HepG2 (cell line): ENCODE data around the gene FAM50A. TPM values are rescaled to one million over a fixed set of nuclear protein-coding genes. Genes with fewer than 3 reads are reported as not detected.
A peak's percentile ranks its signal among the peaks of the same experiment; 100 is the strongest.

Source experiments
- ATAC-seq: fragments of 200-7000 bp; cut with Tn5 transposase; 3 replicates; pipeline ENCODE4 v1.9.1; 2020; ENCODE audit warnings: mild to moderate bottlenecking, moderate library complexity
- BruUV-seq: library from RNA; stranded (reverse); fragments of 400-500 nt; replicated peaks from 2 replicates; lab custom pipeline; 2021; lab: Mats Ljungman, UMichigan
- CTCF ChIA-PET: fragments of 300-600 bp; formaldehyde crosslinking; extraction: SDS; loops from one replicate; lab custom pipeline; 2021; ENCODE audit warnings: low total read pairs, inconsistent platforms, low intra/inter-chr PET ratio; lab: Yijun Ruan, JAX
- POLR2A ChIA-PET: fragments of 350-600 bp; sonication (Branson Sonifier 250); formaldehyde crosslinking; loops from one replicate; lab custom pipeline; 2020; ENCODE audit warnings: antibody characterized with exemption, inconsistent platforms; lab: Yijun Ruan, JAX
- DNase-seq: peaks from one replicate; pipeline ENCODE4 v3.0.0-alpha.2; 2015; ENCODE audit warnings: low spot score
- FAIRE-seq: peaks from 3 replicates; lab custom pipeline; 2011; peaks lifted over from hg19 to GRCh38; lab: Jason Lieb, UNC
- H2AFZ ChIP-seq: one replicate; pipeline ENCODE4 v1.6.1; 2011; ENCODE audit warnings: low read length, inconsistent platforms
- H3K27ac ChIP-seq: fragments of 300-600 bp; 3 replicates; pipeline ENCODE4 v1.8.0; 2011; ENCODE audit warnings: mixed run types, mild to moderate bottlenecking, mixed read lengths, low read length, inconsistent platforms; ENCODE audit not compliant: insufficient read depth; ENCODE audit errors: extremely low read length
- H3K27me3 ChIP-seq, 2 experiments: fragments of 200-600 bp in 1 of 2; 2 replicates in 1 of 2; 3 replicates in 1 of 2; pipeline versions ENCODE4 v1.6.0 to v1.8.0; 2011; ENCODE audit warnings: low read length in 2 of 2, mild to moderate bottlenecking in 2 of 2, moderate library complexity in 2 of 2, inconsistent platforms in 1 of 2; ENCODE audit not compliant: insufficient read depth in 2 of 2, control insufficient read depth in 1 of 2
- H3K36me3 ChIP-seq, 2 experiments: fragments of 200-600 bp in 1 of 2; replicated peaks in 1 of 2; 2 replicates in 1 of 2; 3 replicates in 1 of 2; pipeline versions ENCODE4 v1.5.1 to v1.8.0; 2011; ENCODE audit warnings: low read length in 2 of 2, inconsistent platforms in 1 of 2; ENCODE audit not compliant: insufficient read depth in 2 of 2, control insufficient read depth in 1 of 2
- H3K4me1 ChIP-seq: 2 replicates; pipeline ENCODE4 v1.5.1; 2012; ENCODE audit warnings: low read length, inconsistent platforms; ENCODE audit not compliant: insufficient read depth
- H3K4me2 ChIP-seq: 2 replicates; pipeline ENCODE4 v1.6.0; 2011; ENCODE audit warnings: low read depth, low read length, inconsistent platforms
- H3K4me3 ChIP-seq, 3 experiments: fragments of 200-600 bp in 1 of 3; sonication (generic), shearing (Covaris generic) in 1 of 3; replicated peaks in 1 of 3; 2 replicates each; pipeline ENCODE4 v1.5.1; 2011 to 2016; ENCODE audit warnings: low read length in 3 of 3, inconsistent platforms in 2 of 3, low read depth in 2 of 3, mild to moderate bottlenecking in 2 of 3, control low read depth in 1 of 3, mixed read lengths in 1 of 3; ENCODE audit not compliant: insufficient read depth in 1 of 3
- H3K79me2 ChIP-seq: one replicate; pipeline ENCODE4 v1.6.1; 2011; ENCODE audit warnings: low read length, inconsistent platforms; ENCODE audit not compliant: insufficient read depth
- H3K9ac ChIP-seq: 2 replicates; pipeline ENCODE4 v1.6.0; 2011; ENCODE audit warnings: mild to moderate bottlenecking, low read depth, low read length, inconsistent platforms; ENCODE audit not compliant: insufficient read depth
- H3K9me3 ChIP-seq: 2 replicates; pipeline ENCODE4 v1.5.1; 2012; ENCODE audit warnings: mild to moderate bottlenecking, low read length
- H4K20me1 ChIP-seq: 2 replicates; pipeline ENCODE4 v1.6.0; 2011; ENCODE audit warnings: inconsistent platforms, mild to moderate bottlenecking, low read length, moderate library complexity; ENCODE audit not compliant: insufficient read depth
- AGO2 ChIP-seq: fragments of 200-400 bp; formaldehyde crosslinking; optimal IDR thresholded peaks from 2 replicates; pipeline ENCODE3; 2017; ENCODE audit warnings: mild to moderate bottlenecking, low read depth, low read length, moderate library complexity
- HDAC2 ChIP-seq: sonication (generic); formaldehyde crosslinking; IDR thresholded peaks from 2 replicates; pipeline ENCODE4 v1.4.0; 2020; ENCODE audit warnings: missing genetic modification reagents
- HNRNPLL ChIP-seq: fragments of 200-400 bp; formaldehyde crosslinking; IDR thresholded peaks from 2 replicates; pipeline ENCODE4 v1.6.1; 2017; ENCODE audit warnings: mild to moderate bottlenecking, low read depth, low read length; ENCODE audit not compliant: poor library complexity, severe bottlenecking
- NR1H2 ChIP-seq: sonication (generic); formaldehyde crosslinking; IDR thresholded peaks from 2 replicates; pipeline ENCODE4 v1.8.1; 2022; ENCODE audit warnings: low read depth, missing genetic modification reagents, borderline replicate concordance
- REL ChIP-seq: sonication (generic); formaldehyde crosslinking; conservative IDR thresholded peaks from 2 replicates; pipeline ENCODE4 v1.8.0; 2022; ENCODE audit warnings: mild to moderate bottlenecking, missing genetic modification reagents, moderate library complexity
- REPIN1 ChIP-seq: sonication (generic); formaldehyde crosslinking; IDR thresholded peaks from 2 replicates; pipeline ENCODE4 v1.8.0; 2022; ENCODE audit warnings: missing genetic modification reagents, low read depth, mild to moderate bottlenecking, borderline replicate concordance
- SOX13 ChIP-seq, 3 experiments: fragments of 450-650 bp in 1 of 3; sonication (generic) in 1 of 3; formaldehyde crosslinking in 1 of 3; IDR thresholded peaks in 2 of 3; conservative IDR thresholded peaks in 1 of 3; 2 replicates each; pipeline versions ENCODE4 v1.5.0 to v1.6.1; 2016 to 2020; ENCODE audit warnings: antibody characterized with exemption in 1 of 3, mild to moderate bottlenecking in 1 of 3, missing compliant biosample characterization in 1 of 3, missing genetic modification reagents in 1 of 3, moderate library complexity in 1 of 3
- ZNF230 ChIP-seq: sonication (generic); formaldehyde crosslinking; IDR thresholded peaks from 2 replicates; pipeline ENCODE4 v1.4.0; 2020; ENCODE audit warnings: mild to moderate bottlenecking, missing genetic modification reagents
- ZNF274 ChIP-seq: sonication (generic); formaldehyde crosslinking; IDR thresholded peaks from 2 replicates; pipeline ENCODE4 v1.5.1; 2020; ENCODE audit warnings: mild to moderate bottlenecking, missing genetic modification reagents
- ZNF615 ChIP-seq: sonication (generic); formaldehyde crosslinking; IDR thresholded peaks from 2 replicates; pipeline ENCODE4 v1.5.0; 2020; ENCODE audit warnings: mild to moderate bottlenecking, missing genetic modification reagents, borderline replicate concordance
- ZNF629 ChIP-seq: sonication (generic); formaldehyde crosslinking; conservative IDR thresholded peaks from 2 replicates; pipeline ENCODE4 v1.5.0; 2020; ENCODE audit warnings: missing genetic modification reagents
- WGBS: methylation state at CpG from one replicate; pipeline ENCODE4 v1.1.6; 2017; ENCODE audit warnings: low lambda C conversion rate; 5-methylcytosine and 5-hydroxymethylcytosine counted together
- in situ Hi-C: cut with HindIII; loops from 2 replicates; pipeline ENCODE4 v1.10.0; 2017; ENCODE audit warnings: low pct_unique_long_range_greater_than_20kb; ENCODE audit not compliant: extremely low pct_ligation_motif_present
- intact Hi-C: fragments of 100-400 bp; cut with micrococcal nuclease; formaldehyde crosslinking; loops from one replicate; pipeline ENCODE4 v1.10.0; 2022; ENCODE audit not compliant: unreplicated experiment
- polyA plus RNA-seq, 8 experiments: library from polyadenylated mRNA; depleted of rRNA in 3 of 8; stranded (reverse) in 7 of 8; unstranded in 1 of 8; fragments of >200 nt; fragmentation: Illumina TruSeq in 4 of 8; extraction: Trizol in 4 of 8; gene quantifications; 2 replicates each; pipeline versions ENCODE4 v1.2.1 to v1.2.3, GENCODE V29; 2011 to 2016; ENCODE audit warnings: low read depth in 4 of 8, missing spikeins in 1 of 8, mixed read lengths in 1 of 8; ENCODE audit not compliant: insufficient read depth in 1 of 8
- total RNA-seq, 5 experiments: library from RNA; depleted of rRNA; stranded (reverse); fragments of >200 nt; fragmentation: Illumina TruSeq; extraction: Trizol; gene quantifications; 2 replicates each; pipeline ENCODE4 v1.2.3, GENCODE V29; 2016; ENCODE audit warnings: low read depth in 1 of 5
- TF ChIP-seq, protein P1 (sequence below): sonication (generic); formaldehyde crosslinking; conservative IDR thresholded peaks from 2 replicates; pipeline ENCODE4 v1.4.0; 2020; ENCODE audit warnings: missing genetic modification reagents

FAM50A gene
- total and polyA plus RNA-seq, 2 of the 13 experiments (the other 11 are each of a cell fraction or from before 2014, with no cell fraction given) = 30.7 to 40.7 TPM

DNA sequence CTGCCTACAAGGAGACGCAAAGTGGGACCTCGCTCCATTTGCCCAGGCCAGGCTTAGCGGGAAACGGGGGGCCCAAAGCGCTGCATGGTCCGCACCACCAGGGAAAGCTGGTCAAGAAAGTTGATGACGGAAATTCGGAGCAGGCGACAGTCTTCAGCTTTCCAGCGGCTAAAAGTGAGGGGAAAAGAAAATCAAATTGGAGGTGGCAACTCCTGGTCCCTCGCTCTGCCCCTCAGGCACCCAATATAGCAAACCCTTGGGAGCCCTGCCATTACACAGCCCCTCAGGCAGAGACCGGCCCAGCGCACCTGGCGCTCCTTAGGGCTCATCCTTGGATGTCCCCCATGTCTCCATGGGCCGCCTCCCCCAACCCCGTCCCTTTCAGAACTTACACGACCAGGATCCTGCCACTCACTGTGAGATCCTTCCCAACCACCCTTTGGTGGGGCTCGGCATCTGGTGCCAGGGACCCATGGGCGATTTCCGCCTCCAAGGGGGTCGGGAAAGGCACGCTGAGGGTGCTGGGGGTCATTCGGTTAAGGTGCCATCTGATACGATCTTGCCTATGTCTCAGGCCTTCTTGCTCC is 34.0 kb downstream of the FAM50A start:
- intact Hi-C loops = no loop called here
- 94% methylated on average over 11 of the region's 24 CpGs for WGBS
- BruUV-seq = no TSS peak

DNA sequence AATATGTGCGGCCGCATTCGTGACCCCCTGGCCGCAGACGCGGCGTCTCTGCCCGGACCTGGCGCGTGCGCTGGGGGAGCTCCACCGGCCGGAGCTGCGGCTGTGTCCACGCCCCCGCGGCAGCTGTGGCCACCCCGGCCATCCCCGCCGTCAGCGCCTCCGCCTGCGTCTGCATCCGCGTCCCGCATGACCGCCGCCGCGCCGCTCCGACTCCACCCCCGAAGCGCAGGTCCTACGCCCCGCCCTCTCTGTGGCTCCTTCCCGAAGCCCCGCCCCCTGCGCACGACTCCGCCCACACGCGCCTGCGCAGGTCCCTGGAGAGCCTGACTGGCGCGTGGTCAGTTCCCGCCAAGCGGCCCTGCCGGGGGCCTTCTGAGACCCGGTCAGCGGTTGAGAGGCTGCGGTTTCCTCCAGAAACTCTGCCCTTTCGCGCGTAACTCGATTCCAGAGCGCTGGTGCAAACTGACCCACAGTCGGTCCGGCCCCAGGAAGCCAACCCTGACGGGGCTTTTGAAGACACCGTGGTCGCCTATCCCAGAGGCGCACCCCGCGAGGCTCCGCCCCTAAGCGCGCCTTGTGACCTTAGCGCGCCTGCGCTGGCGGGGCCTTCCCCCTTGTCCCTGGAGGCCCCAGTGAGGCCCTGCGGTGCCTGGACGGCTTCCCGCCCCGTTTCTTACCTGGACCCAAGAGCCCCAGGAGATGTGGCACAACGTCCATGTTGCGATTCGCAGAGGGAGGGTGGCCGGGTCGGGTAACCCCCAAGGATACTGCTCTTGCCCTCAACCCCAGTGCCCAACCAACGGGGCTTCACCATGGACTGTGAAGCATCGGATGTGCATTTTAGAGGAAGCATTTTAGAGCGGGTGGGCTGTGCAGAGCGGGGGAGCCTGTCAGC is 35.0 kb downstream of the FAM50A start, which contains the start of gene LAGE3:
TSS of gene LAGE3 (minus strand) at position 554 of the 895 bp plus-strand sequence. CDS start at position 188, 366 bp downstream.
- Histone ChIP-seq H3K27ac (no peak within 1 kb of the TSS), H3K9me3 (no peaks in the 10 kb centered on the region), H4K20me1 (no peaks in the 10 kb centered on the region), H2AFZ (no peak within 1 kb of the TSS), H3K36me3 (no peaks in the 10 kb centered on the region), H3K4me3 (peak within 1 kb of the TSS; percentile 12 to 60 (median 57); a peak in 5 of 6 replicates), H3K4me2 (peak within 1 kb of the TSS; percentile 80), H3K9ac (peak within 1 kb of the TSS; percentile 43; the same call in 1 of the 2 replicates), H3K27me3 (no peaks in the 10 kb centered on the region), H3K4me1 (peaks cover 8% of the 10 kb centered on the region), H3K79me2 (no peaks in the 10 kb centered on the region)
- CTCF ChIA-PET = no interaction called here
- peak; percentile 88 for ATAC-seq
- POLR2A ChIA-PET = interaction anchor here (0.6 to 1.3 kb wide), 7 partner anchors 10 to 109 kb away, joined by 4 to 11 read pairs (median 6); partner anchors contain the start of genes FAM3A, RPL10 and SLC10A3
- FAIRE-seq = no peak
- no TSS peak for BruUV-seq
- in situ Hi-C loops (no loop called here), intact Hi-C loops (no loop called here)
- 53% methylated on average over 35 of the region's 85 CpGs for WGBS
- DNase-seq = peak; percentile 60
- TF ChIP-seq SOX13 (IDR thresholded peaks at IDR 0.05) = no peak
- 0 out of 4 replicates have a peak, but pooled peaks of 1 of the 2 experiments have one; percentile 23 for TF ChIP-seq SOX13 (CRISPR knock-in tag; conservative IDR thresholded peaks at IDR 0.05 in 1 of 2, IDR thresholded peaks at IDR 0.05 in 1 of 2)
- TF ChIP-seq ZNF230 (CRISPR knock-in tag) = 0 out of 2 replicates have a peak, but pooled peaks have one; percentile 29
- TF ChIP-seq ZNF274 (CRISPR knock-in tag) = 0 out of 2 replicates have a peak, but pooled peaks have one; percentile 44
- TF ChIP-seq, protein P1, sequence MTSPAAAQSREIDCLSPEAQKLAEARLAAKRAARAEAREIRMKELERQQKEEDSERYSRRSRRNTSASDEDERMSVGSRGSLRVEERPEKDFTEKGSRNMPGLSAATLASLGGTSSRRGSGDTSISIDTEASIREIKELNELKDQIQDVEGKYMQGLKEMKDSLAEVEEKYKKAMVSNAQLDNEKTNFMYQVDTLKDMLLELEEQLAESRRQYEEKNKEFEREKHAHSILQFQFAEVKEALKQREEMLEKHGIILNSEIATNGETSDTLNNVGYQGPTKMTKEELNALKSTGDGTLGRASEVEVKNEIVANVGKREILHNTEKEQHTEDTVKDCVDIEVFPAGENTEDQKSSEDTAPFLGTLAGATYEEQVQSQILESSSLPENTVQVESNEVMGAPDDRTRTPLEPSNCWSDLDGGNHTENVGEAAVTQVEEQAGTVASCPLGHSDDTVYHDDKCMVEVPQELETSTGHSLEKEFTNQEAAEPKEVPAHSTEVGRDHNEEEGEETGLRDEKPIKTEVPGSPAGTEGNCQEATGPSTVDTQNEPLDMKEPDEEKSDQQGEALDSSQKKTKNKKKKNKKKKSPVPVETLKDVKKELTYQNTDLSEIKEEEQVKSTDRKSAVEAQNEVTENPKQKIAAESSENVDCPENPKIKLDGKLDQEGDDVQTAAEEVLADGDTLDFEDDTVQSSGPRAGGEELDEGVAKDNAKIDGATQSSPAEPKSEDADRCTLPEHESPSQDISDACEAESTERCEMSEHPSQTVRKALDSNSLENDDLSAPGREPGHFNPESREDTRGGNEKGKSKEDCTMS (CRISPR knock-in tag) = no peak
- TF ChIP-seq ZNF615 = no peak
- peak; percentile 59 for TF ChIP-seq HNRNPLL
- TF ChIP-seq REL = 0 out of 2 replicates have a peak, but pooled peaks have one; percentile 14
- no peak for TF ChIP-seq ZNF629
- no peak for TF ChIP-seq NR1H2
- no peak for TF ChIP-seq REPIN1 (CRISPR knock-in tag)

More for the DNA sequence above, 34.0 kb downstream of the FAM50A start:
- peak overlapping the region; percentile 12 to 60 (median 57); a peak in 4 of 6 replicates for H3K4me3 ChIP-seq
- FAIRE-seq (no peak), DNase-seq (no peak), ATAC-seq (no peak)
- no peaks in the 10 kb centered on the region for H3K27me3 ChIP-seq
- H3K27ac ChIP-seq = no peak overlapping the region
- peaks cover 8% of the 10 kb centered on the region for H3K4me1 ChIP-seq
- in situ Hi-C loops = no loop called here
- H2AFZ ChIP-seq = no peak overlapping the region
- no peaks in the 10 kb centered on the region for H3K36me3 ChIP-seq
- no peaks in the 10 kb centered on the region for H4K20me1 ChIP-seq
- no peaks in the 10 kb centered on the region for H3K79me2 ChIP-seq
- ChIA-PET POLR2A (interaction anchor here (0.8 to 1.3 kb wide), 5 partner anchors 12 to 108 kb away, joined by 4 to 11 read pairs (median 7); partner anchors contain the start of genes FAM3A, RPL10 and SLC10A3), CTCF (no interaction called here)
- H3K9ac ChIP-seq = peak overlapping the region; percentile 43; the same call in 1 of the 2 replicates
- H3K4me2 ChIP-seq = peak overlapping the region; percentile 80
- no peaks in the 10 kb centered on the region for H3K9me3 ChIP-seq
- TF ChIP-seq HDAC2 (no peak), AGO2 (peak; percentile 52)
